Stimulated activated CD4-positive, alpha-beta T cell treated with anti-CD3 and anti-CD28 coated beads, Interleukin-4, amount 100 ng/mL, for 1 hour (primary cell): ENCODE measurements around the gene SAMD5.

Experiments
- DNase-seq: peaks from one replicate; pipeline ENCODE4 v3.0.0-alpha.2; 2020

The SAMD5 gene

GRCh38 chr6:147508042-147508865 lies at the start of gene SAMD5:
Gene SAMD5, plus strand, starts transcription at chr6:147508690. Its CDS starts 239 bp downstream, at chr6:147508929.
- peak; percentile 15 for DNase-seq

GRCh38 chr6:147459780-147460179 lies 48.7 kb upstream of the SAMD5 start:
- no peak for DNase-seq

- no peak for DNase-seq
These were observed 44.8 kb upstream of the SAMD5 start for GRCh38 chr6:147463651-147464050.

GRCh38 chr6:147467428-147467827 lies 41.1 kb upstream of the SAMD5 start:
- no peak for DNase-seq

- no peak for DNase-seq
These were observed 40.6 kb upstream of the SAMD5 start for GRCh38 chr6:147467886-147468285.

GRCh38 chr6:147468634-147469033 lies 39.9 kb upstream of the SAMD5 start:
- no peak for DNase-seq

- DNase-seq = no peak
These were observed 28.6 kb upstream of the SAMD5 start for GRCh38 chr6:147479857-147480256.

- DNase-seq = no peak
These were observed 21.8 kb upstream of the SAMD5 start for GRCh38 chr6:147486683-147487082.

- DNase-seq = no peak
These were observed 11.0 kb upstream of the SAMD5 start for GRCh38 chr6:147497472-147497871.

- no peak for DNase-seq
These were observed 4.9 kb upstream of the SAMD5 start for GRCh38 chr6:147503587-147503986.

- DNase-seq = no peak
These were observed 3.6 kb upstream of the SAMD5 start for GRCh38 chr6:147504848-147505247.

GRCh38 chr6:147506704-147507114 lies 1.8 kb upstream of the SAMD5 start:
- peak; percentile 48 for DNase-seq

- DNase-seq = no peak
These were observed 1.1 kb upstream of the SAMD5 start for GRCh38 chr6:147507162-147508041.

- DNase-seq = no peak
These were observed 547 bp downstream of the SAMD5 start for GRCh38 chr6:147508866-147509608.

- DNase-seq = no peak
These were observed 1.4 kb downstream of the SAMD5 start for GRCh38 chr6:147509891-147510290.

GRCh38 chr6:147510929-147511590 lies 2.6 kb downstream of the SAMD5 start:
- DNase-seq = no peak

GRCh38 chr6:147514831-147515230 lies 6.3 kb downstream of the SAMD5 start:
- no peak for DNase-seq

- DNase-seq = no peak
These were observed 6.8 kb downstream of the SAMD5 start for GRCh38 chr6:147515327-147515726.

GRCh38 chr6:147522597-147522996 lies 14.1 kb downstream of the SAMD5 start:
- no peak for DNase-seq

GRCh38 chr6:147525519-147526209 lies 17.2 kb downstream of the SAMD5 start:
- no peak for DNase-seq

- no peak for DNase-seq
These were observed 18.7 kb downstream of the SAMD5 start for GRCh38 chr6:147527197-147527596.
